Uterus (tissue), 4 donors: ENCODE results near the gene NACA. TPM values are rescaled to one million over a fixed set of nuclear protein-coding genes. Genes with fewer than 3 reads are reported as not detected.

Source experiments
- DNase-seq, 2 donors: peaks; one replicate each; pipeline ENCODE4 v3.0.0-alpha.2; 2019 to 2020
- H3K27ac ChIP-seq, 2 donors: fragments of 200-600 bp; sonication (generic); 1 replicate in 1 of 2; 2 replicates in 1 of 2; pipeline ENCODE4 v1.5.1; 2016 to 2018
- H3K27me3 ChIP-seq, 2 donors: fragments of 200-600 bp; sonication (generic); one replicate each; pipeline ENCODE4 v1.5.1; 2018 to 2019; ENCODE audit warnings: control low read depth in 1 of 2
- H3K36me3 ChIP-seq, 2 donors: fragments of 200-600 bp; sonication (generic); one replicate each; pipeline ENCODE4 v1.5.1; 2019; ENCODE audit warnings: control low read depth in 1 of 2
- H3K4me1 ChIP-seq, 2 donors: fragments of 200-600 bp; sonication (generic); one replicate each; pipeline ENCODE4 v1.5.1; 2018 to 2019; ENCODE audit warnings: control low read depth in 1 of 2
- H3K4me3 ChIP-seq, 2 donors: fragments of 200-600 bp; sonication (generic); 1 replicate in 1 of 2; 2 replicates in 1 of 2; pipeline ENCODE4 v1.5.1; 2018 to 2019; ENCODE audit warnings: mild to moderate bottlenecking in 1 of 2
- H3K9me3 ChIP-seq, 2 donors: fragments of 200-600 bp; sonication (generic); one replicate each; pipeline ENCODE4 v1.5.1; 2019; ENCODE audit warnings: control low read depth in 1 of 2
- POLR2A ChIP-seq, 2 donors: fragments of 450-650 bp; IDR thresholded peaks; one replicate each; pipeline ENCODE4 v1.6.1; 2016; ENCODE audit warnings: antibody characterized with exemption in 2 of 2, mild to moderate bottlenecking in 1 of 2, moderate library complexity in 1 of 2
- intact Hi-C: fragments of 100-400 bp; cut with DNase I; formaldehyde crosslinking; loops from one replicate; pipeline ENCODE4 v1.15.1; 2023; ENCODE audit warnings: low total_unique reads
- total RNA-seq, 4 donors: library from RNA; depleted of rRNA in 3 of 4; stranded (reverse); fragments of >200 nt in 3 of 4; gene quantifications; one replicate each; pipeline versions ENCODE4 v1.1.0 to v1.2.4, GENCODE V29; 2014 to 2023
- TF ChIP-seq, protein P1 (sequence below), 4 experiments: fragments of 200-600 bp in 2 of 4; fragments of 450-650 bp in 2 of 4; sonication (generic) in 2 of 4; IDR thresholded peaks; one replicate each; pipeline ENCODE4 v1.5.1; 2016 to 2019; ENCODE audit warnings: antibody characterized with exemption in 4 of 4, mild to moderate bottlenecking in 2 of 4, moderate library complexity in 1 of 4
- donor health status: DM: yes; HTN: yes; CAD: no.

NACA gene
- total RNA-seq, 4 donors from 2014 or later: 942 to 2,684 (median 1,304) TPM

- intact Hi-C loops: no loop called here
- DNase-seq: no peak
- H3K36me3 ChIP-seq: no peaks in the 10 kb centered on the region
- TF ChIP-seq, protein P1, sequence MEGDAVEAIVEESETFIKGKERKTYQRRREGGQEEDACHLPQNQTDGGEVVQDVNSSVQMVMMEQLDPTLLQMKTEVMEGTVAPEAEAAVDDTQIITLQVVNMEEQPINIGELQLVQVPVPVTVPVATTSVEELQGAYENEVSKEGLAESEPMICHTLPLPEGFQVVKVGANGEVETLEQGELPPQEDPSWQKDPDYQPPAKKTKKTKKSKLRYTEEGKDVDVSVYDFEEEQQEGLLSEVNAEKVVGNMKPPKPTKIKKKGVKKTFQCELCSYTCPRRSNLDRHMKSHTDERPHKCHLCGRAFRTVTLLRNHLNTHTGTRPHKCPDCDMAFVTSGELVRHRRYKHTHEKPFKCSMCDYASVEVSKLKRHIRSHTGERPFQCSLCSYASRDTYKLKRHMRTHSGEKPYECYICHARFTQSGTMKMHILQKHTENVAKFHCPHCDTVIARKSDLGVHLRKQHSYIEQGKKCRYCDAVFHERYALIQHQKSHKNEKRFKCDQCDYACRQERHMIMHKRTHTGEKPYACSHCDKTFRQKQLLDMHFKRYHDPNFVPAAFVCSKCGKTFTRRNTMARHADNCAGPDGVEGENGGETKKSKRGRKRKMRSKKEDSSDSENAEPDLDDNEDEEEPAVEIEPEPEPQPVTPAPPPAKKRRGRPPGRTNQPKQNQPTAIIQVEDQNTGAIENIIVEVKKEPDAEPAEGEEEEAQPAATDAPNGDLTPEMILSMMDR (IDR thresholded peaks at IDR 0.05): no peak
- no peak for TF ChIP-seq POLR2A (IDR thresholded peaks at IDR 0.05)
- no peaks in the 10 kb centered on the region for H3K4me1 ChIP-seq
- H3K27ac ChIP-seq: no peak overlapping the region
- no peaks in the 10 kb centered on the region for H3K9me3 ChIP-seq
- no peaks in the 10 kb centered on the region for H3K27me3 ChIP-seq
- H3K4me3 ChIP-seq: no peak overlapping the region
Measured at GRCh38 chr12:56766535-56766934, 41.4 kb upstream of the NACA start.

- no peak for DNase-seq
- TF ChIP-seq, protein P1 (IDR thresholded peaks at IDR 0.05): no peak
- no peak for TF ChIP-seq POLR2A (IDR thresholded peaks at IDR 0.05)
- intact Hi-C loops: no loop called here
- peak overlapping the region; percentile 6 to 74 for H3K27ac ChIP-seq
- no peaks in the 10 kb centered on the region for H3K4me1 ChIP-seq
- H3K4me3 ChIP-seq: peak overlapping the region; percentile 15 to 17
- no peaks in the 10 kb centered on the region for H3K27me3 ChIP-seq
- no peaks in the 10 kb centered on the region for H3K36me3 ChIP-seq
- H3K9me3 ChIP-seq: no peaks in the 10 kb centered on the region
Measured at GRCh38 chr12:56763753-56764657, 38.9 kb upstream of the NACA start.

- Histone ChIP-seq H3K27me3 (no peaks in the 10 kb centered on the region), H3K9me3 (no peaks in the 10 kb centered on the region), H3K4me3 (no peak overlapping the region), H3K27ac (no peak overlapping the region), H3K36me3 (no peaks in the 10 kb centered on the region), H3K4me1 (no peaks in the 10 kb centered on the region)
- intact Hi-C loops: no loop called here
- no peak for DNase-seq
- no peak for TF ChIP-seq POLR2A (IDR thresholded peaks at IDR 0.05)
- TF ChIP-seq, protein P1 (IDR thresholded peaks at IDR 0.05): no peak
Measured at GRCh38 chr12:56761812-56762211, 36.7 kb upstream of the NACA start.

- intact Hi-C loops: no loop called here
- no peak for DNase-seq
- no peak for TF ChIP-seq POLR2A (IDR thresholded peaks at IDR 0.05)
- TF ChIP-seq, protein P1 (IDR thresholded peaks at IDR 0.05): no peak
- Histone ChIP-seq H3K27me3 (no peaks in the 10 kb centered on the region), H3K36me3 (no peaks in the 10 kb centered on the region), H3K9me3 (no peaks in the 10 kb centered on the region), H3K4me1 (no peaks in the 10 kb centered on the region), H3K27ac (no peak overlapping the region), H3K4me3 (no peak overlapping the region)
Measured at GRCh38 chr12:56760460-56760859, 35.4 kb upstream of the NACA start.

GRCh38 chr12:56759263-56759908 lies 34.3 kb upstream of the NACA start:
- TF ChIP-seq, protein P1 (IDR thresholded peaks at IDR 0.05): no peak
- TF ChIP-seq POLR2A (IDR thresholded peaks at IDR 0.05): no peak
- H3K36me3 ChIP-seq: no peaks in the 10 kb centered on the region

More at GRCh38 chr12:56759263-56759908, 34.3 kb upstream of the NACA start:
- Histone ChIP-seq H3K9me3 (no peaks in the 10 kb centered on the region), H3K27me3 (no peaks in the 10 kb centered on the region), H3K4me1 (no peaks in the 10 kb centered on the region), H3K4me3 (no peak overlapping the region), H3K27ac (no peak overlapping the region)
- no peak for DNase-seq
- intact Hi-C loops: no loop called here
